Measurements from ENCODE around the gene NPRL2.

Gene NPRL2

DNA sequence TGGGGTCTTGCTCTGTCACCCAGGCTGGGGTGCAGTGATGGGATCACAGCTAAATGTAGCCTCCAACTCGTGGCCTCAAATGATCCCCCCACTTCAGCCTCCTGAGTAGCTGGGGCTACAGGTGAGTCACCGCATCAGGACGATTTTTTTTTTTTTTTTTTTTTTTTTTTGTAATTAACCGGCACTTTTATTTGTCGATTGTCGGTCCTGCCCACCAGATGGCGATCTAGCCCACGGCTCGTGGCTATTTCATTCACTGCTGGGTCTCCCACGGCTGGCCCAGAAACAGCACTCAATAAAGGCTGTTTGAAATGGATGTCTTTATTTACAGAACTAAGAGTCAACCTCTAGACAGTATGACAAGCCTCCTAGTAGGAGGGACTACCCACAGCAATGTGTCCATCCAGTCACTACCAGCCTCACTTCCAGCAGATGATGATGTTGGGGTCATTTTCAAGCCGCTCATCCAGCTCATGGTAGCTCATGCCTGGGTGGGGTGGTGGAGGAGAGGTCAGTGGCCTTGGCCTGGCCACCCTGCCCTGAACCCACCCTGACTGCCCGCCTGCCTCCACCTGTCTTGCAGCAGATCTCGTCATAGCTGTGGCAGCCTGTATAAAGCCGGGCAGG lies 3.3 kb downstream of the NPRL2 start:
- peak; percentile 29 for DNase-seq

DNA sequence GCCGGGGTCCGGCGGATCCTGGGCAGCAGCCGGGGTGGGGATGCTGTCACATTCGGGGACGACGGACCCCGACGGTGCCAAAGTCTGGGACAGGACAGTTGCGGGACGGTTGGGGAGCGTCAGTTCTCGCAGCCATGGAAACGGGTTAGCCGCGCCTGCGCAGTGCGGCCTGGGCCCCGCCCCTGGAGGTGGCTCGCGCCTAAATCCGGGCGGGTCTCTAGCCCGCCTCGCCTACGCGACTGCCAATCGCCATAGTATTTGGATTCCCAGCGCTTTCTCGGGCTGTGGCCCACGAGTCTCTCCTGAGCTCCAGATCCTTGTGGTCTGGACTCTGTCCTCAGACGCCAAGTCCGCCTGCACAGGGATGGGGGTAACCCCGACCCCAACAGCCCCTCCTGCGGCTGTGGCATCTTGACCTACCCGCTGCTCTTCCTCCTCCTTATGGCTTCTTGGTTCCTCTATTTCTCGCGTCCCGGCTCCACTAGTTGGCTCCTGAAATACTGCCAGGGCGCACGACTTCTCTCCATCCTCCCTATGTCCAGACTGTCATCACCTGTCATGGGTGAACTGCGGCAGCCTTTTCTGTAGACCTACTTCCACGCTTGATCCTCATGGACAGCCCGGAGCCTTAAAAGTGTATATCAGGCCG lies 4.9 kb downstream of the NPRL2 start, which contains the start of gene ZMYND10:
TSS of gene ZMYND10 (minus strand) at position 147 of the 649 bp plus-strand sequence. CDS start 153 bp downstream, outside the sequence.
- no peak for DNase-seq

DNA sequence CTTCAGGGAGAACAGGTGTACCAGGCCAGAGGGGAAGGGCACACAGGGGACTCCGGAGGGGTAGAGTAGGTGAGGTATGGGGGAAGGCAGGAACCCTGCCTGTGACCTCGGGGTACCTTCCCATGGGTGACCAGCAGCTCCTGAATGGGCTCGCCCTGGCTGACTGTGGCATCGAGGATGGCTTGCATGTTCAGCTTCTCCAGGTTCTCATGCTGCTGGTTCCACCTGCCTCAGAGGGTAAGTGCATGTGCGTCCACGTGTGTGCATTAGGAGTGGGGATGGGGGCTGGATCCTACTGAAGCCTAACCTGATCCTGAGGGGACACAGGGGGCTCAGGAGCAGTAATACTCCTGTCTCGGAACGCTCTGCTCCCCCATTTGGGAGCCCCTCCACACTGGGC lies 5.6 kb downstream of the NPRL2 start:
- no peak for DNase-seq

DNA sequence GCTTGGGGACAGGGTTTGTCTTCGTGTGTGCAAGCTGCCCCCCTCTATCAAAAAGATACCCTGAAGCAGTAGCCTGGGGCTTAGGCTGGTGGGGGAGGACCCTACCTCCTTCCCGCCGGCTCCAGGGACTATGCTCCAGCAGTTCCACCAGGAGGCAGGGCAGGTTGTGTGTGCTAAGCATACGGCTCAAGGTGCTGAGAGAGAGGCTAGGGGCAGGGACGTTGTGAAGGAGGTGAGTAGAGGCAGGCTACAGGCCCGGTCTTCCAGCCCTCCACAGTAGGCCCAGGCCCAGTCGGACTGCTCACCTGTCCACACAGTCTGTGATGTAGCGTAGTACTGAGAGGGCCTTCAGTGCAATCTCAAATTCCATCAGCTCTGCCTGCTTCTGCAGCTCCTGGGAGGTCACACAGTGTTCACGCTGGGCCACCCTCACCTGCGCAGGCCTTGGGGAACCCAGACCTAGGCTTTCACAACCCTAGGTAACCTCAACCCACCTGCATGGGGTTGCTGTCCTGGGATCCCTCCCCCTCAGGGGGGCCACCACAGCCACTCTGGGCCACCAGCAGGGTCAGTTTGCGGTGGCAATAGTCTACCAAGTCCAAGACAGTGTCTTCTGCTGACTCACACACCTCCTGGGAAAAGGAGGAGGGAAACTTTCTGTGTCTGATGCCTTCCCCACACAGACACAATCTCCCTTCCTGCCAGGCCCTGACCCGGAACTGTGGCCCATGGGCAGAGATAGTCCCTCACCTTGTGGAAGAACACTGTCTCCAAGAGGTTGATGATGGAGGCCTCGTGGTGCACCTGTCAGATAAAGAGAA lies 7.6 kb downstream of the NPRL2 start:
- no peak for DNase-seq

DNA sequence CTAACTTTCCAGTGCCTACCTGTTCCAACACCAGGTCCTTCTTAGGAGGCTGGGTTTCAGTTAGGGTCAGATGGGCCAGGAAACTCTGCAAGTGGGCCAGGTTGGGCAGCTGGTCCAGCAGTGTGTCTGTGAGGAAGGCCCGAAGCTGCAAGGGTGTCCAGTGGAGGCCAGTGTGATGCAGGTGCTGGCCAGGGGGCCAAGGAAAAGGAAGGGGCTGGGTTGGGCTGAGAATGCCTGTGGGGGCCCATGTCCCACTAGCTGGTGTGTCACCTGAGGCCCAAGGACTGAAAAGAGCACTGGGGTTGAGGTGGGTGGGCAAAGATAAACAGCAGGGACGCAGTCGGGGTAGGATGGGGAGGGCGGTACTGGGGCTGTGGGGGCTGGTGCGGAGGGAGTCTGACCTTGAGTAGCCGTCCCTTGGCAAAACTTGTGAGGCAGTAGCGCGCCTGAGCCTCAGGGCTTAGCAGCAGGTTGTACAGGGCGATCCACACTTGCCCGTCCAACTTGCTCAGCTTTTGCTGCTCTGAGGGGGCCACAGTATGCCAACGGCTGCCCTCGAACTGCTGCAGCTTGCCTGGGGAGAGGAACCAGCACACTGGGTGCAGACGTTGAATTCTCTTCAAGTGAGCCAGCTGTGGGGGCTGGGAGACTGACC lies 8.5 kb downstream of the NPRL2 start:
- DNase-seq = no peak

DNA sequence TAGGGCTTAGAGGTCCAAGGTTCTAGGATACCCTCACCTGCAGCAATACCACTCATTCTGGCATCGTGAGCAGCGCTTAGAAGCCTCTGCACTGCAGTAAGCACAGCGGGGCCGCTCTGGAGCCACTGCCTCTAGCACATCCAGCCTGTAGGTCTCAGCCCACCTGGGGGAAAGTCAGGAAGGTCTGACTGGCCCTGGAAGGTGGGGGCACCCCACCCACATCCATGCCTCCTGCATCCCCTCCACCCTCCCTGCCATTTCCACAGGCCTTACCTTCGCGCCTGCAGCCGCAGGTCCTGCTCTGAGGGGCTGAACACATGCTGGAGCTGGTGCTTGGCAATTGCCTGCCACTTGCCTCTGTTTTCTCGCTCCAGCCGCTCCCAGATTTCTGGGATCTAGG lies 9.0 kb downstream of the NPRL2 start:
- DNase-seq = no peak

DNA sequence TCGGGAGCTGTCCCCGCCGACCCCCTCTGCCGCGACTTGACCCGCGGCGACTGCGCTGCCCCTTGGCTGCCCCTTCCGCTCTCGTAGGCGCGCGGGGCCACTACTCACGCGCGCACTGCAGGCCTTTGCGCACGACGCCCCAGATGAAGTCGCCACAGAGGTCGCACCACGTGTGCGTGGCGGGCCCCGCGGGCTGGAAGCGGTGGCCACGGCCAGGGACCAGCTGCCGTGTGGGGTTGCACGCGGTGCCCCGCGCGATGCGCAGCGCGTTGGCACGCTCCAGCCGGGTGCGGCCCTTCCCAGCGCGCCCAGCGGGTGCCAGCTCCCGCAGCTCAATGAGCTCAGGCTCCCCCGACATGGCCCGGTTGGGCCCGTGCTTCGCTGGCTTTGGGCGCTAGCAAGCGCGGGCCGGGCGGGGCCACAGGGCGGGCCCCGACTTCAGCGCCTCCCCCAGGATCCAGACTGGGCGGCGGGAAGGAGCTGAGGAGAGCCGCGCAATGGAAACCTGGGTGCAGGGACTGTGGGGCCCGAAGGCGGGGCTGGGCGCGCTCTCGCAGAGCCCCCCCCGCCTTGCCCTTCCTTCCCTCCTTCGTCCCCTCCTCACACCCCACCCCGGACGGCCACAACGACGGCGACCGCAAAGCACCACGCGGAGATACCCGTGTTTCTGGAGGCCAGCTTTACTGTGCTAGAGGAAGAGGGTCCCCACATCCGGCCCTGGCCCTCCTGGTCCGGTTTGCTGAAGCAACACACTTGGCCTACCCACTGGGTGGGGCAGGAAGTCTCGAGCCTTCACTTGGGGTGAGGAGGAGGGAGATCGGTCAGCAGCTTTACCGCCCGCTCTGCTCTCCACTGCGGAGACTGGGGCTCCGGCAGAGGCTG lies 9.9 kb downstream of the NPRL2 start, which contains the start of gene RASSF1:
TSS of gene RASSF1 (minus strand) at position 389 of the 882 bp plus-strand sequence. CDS start at position 358, 31 bp downstream.
- DNase-seq = peak; percentile 85

DNA sequence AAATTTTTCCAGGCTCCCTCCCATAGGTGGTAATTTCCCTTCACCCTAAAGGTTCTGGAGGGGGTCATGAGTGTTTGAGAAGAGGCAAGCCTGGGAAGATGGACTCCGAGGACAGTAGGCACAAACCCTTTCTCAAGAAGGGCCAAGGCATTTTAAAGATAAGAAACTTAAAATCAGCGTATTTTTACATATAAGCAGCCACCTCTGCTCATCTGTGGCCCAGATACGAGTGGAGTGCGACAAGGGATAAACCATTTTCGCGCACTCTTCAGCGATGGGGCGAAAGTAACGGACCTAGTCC lies 10.5 kb downstream of the NPRL2 start:
- DNase-seq = no peak

DNA sequence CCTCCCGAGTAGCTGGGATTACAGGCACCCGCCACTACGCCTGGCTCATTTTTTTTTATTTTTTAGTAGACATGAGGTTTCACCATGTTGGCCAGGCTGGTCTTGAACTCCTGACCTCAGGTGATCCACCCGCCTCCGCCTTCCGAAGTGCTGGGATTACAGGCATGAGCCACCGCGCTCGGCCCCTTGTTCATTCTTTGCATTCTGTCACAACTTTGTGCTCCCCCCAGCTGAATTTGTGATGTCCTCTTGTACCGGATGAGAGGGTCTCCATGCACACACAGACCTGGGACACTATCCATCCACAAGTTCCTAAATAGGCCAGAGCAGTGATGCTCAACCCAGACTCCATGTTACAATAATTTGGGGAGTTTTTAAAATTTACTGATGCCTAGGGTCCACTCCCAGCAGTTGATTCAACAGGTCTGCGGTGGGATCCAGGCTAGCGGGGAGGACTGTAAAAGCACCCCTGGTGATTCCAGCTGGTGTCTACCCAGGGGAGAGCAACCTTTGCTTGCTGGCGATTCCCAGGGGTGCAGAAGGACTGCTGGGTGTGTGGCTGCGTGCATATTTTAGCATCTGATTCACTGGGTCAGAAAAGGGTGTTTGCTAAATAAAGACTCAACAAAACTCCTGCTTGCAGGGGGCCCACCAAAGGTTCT lies 11.0 kb downstream of the NPRL2 start:
- no peak for DNase-seq

DNA sequence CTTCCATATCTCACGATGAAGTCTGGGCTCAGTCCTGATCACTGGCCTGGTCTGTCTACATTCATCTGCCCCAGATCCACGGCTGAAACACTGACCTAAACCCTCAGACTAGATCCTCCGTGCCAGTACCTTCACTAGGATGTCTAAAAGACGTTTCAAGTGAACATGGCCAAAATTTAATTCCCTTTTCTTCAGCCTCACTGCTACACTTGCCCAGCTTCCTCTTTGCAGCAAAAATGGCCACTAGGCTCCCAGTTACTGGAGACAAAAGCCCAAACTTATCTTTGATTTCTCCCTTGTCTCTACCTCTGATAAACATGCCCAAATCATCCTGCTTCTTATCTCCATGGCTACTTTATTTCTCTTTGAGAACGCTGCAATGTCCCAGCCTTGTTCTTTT lies 11.6 kb downstream of the NPRL2 start:
- no peak for DNase-seq

DNA sequence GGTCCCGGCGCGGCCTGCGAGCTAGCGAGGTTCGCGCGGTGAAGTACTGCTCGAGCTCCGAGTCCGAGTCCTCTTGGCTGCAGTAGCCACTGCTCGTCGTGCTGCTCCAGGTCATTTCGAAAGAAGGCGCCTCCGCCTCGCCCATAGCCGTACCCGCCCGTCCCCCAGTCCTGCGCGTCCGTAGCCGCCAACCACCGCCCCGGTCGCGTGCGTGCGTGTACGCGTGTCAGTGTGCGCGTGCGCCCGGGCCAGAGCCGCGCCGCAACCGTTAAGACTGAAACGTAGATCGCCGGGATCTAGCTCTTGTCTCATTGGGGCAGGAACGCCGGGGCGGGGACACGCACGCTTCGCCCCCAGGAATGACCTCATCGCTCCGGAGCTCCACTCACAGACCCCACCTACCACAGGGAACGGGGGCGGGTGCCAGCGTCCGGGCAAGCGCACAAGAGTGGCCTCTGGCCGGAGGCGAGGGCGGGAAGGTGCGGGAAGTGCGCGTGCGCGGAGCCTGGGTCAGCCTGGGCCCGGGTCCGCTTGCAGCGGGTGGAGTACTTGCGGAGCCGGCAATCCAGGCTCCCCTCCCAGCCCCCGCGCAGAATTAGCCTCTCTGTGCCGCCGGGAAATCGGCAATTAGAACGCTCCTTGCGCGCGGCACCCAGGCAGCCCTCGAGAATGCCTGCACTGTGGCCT lies 13.3 kb downstream of the NPRL2 start:
- peak; percentile 93 for DNase-seq

DNA sequence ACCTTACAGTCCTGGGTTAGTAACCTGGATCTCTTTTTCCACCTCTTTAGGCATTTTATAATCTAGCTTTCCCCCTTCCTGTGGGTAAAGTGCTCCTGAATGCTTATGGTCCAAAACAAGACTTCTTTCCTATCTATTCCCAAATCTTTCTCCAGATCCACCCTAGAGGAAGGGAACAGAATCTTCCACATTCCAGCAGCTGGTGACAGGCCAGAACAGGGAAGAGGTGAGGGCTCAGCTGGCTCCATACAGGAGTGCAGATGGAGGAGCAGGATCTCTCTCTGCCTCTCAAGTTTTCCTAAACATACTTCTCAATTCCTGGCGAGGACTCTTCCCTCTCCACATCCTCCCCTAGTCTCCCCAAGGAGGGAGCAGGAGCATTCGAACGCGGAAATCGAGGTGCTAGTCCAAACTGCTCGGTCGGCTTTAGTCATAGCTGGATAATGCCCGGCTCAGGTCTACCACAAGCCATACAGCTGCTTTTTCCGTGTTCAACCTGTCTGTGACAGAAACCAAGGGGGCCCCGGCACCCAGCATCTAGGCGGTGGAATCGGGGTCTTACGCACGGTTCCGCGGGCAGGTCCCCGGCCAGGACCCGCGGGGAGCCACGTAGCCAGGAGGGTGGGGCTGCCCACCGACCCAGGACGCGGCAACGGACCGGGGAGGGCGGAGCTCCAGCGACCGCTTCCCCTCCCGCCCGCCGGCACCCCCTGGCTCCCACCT lies 14.0 kb downstream of the NPRL2 start:
- DNase-seq = no peak

DNA sequence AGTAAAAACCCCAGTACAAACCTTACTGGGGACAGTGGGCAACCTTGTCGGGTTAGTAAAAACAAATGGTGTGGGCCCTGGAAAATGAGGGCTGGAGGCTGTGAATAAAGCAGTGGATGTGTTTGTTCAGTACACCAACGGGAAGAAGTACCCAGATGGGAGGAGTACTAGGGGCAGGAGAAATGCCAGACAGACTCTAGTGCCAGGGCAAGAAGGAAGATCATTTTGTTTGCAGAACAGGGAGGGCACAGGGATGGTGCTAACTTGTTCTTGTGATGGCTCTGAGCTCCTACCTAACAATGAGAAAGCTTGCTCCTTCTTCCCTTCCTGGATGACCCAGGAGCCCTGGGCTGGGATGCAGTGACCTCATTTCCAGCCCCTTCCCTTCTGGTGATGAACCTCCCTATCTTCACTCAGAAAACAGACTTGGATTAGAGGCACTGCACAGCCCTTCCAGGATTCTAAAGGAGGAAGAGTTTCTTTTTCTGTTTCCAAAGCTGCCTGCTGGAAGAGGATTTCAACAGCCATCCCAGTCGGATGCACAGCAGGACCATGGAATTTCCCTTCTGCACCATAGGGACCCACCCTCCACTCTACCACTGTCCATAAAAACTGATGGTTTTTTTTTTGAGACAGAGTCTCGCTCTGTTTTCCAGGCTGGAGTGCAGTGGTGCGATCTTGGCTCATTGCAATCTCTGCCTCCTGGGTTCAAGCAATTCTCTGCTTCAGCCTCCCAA lies 16.1 kb downstream of the NPRL2 start:
- no peak for DNase-seq

DNA sequence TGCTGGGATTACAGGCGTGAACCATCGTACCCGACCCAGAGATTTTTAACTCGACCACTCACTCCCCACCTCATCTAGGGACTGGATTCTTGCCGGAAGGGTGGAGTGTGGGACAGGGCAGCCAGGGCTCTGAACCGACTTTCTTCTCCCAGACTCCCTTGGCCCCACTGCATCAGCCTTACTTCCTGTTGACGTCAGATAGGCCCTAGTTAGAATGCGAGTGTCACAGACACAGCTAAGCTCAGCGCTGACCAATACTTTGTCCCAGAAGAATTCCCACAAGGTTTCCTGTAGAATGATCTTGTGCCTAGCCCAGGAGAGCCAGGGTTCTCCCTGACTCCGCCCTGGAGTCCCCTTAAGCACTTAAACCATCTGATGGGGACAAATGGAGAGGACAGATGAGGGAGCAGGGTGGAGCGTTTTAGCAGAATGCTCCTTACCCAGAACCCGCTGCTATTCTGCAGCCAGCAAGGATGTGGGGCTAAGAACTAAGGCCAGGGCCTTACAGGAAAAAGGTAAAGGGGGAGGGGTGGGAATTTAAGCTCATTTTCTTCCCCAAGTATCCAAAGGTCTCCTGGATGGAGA lies 16.7 kb downstream of the NPRL2 start:
- no peak for DNase-seq

DNA sequence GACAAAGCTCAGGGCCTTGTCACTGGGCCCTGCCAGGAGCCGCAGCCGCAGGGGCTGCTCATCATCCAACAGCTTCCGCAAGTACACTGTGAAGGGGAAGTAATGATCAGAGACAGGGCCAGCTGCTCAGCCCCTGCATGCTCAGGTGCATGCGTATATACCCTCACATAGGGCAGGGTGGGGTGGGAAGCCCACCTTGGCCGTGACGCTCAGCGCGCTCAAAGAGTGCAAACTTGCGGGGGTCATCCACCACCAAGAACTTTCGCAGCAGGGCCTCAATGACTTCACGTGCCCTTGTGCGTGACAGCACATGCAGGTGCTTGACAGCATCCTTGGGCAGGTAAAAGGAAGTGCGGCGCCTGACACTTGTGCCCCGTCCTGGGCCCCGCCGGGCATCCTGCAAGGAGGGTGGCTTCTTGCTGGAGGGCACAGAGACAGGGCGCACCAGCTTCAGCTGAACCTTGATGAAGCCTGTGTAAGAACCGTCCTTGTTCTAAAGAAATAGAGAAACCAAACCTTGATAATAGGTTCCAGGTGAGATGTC lies 19.1 kb downstream of the NPRL2 start:
- DNase-seq = no peak

DNA sequence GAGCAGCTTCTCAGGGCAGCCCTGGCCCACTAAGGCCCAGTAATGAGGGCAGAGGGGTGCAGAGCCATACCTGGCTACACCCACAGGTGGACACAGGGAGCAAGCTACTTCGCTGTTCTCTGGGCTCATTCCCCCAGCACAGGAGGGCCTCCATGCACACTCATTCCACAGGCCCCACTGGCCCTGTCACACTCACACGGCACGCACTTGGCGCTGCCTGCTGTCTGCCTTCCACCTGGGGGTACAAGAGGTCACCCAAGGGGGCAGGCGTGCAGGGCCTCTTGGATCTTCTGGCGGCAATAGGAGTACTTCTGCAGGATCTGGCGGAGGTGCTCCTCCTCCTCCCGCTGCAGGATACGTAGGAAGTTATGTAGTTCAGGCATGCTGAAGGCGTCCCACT lies 20.2 kb downstream of the NPRL2 start:
- DNase-seq = no peak

DNA sequence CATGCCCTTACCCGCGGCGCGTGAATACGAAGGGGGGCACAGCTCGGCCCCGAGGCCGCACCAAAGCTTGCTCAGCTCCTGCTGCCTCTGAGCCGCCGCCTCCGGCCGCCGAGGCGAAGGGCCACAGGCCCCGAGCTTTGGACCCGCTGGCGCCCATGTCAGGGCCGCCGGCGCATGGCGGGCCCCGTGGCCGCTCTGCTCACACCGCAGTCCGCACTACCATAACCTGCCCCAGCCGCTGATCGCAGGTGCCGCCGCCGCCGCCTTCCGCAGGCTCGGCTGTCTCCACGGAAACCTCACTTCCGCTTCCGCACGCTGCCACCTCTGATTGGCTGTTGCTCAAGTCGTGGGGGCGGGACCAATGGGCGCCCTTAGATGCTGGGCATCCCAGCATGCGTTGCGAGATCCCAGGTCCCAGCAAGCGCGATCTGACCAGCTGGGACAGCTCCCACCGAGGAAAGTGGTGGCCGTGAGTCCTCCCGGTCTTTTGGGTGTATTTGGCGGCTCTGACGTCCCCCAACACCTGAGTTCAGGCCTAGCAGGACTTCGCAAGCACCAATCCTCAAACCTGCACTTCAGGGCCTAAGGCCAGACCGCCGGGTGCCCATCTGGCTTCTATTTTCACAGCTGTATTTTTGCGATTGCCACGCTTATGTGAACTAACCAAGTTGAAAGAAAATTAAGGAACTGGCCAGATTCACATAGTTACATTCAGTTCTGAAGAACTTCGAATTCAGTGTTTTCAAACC lies 22.5 kb downstream of the NPRL2 start, which contains the start of gene TUSC2:
TSS of gene TUSC2 (minus strand) at position 281 of the 749 bp plus-strand sequence. CDS start at position 157, 124 bp downstream.
- DNase-seq = peak; percentile 96

DNA sequence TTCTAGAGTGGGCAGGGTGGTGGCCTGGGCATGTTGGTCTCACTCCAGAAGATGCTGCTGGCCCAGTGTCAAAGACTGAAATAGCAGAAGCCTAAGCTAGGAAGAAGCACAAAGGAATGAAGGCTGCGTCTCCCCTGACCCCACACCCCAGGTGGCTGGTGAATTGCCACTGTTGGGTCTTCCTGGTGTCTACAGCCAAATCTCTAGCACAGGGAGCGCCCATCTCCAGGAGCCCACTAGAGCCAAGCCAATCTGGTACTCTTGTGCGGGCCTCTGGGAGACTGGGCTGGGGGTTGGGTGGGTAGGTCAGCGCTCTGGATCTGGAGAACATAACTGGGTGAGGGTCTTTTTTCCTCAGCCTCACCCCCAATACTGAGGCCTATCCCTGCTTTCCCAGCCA lies 23.4 kb downstream of the NPRL2 start:
- DNase-seq = no peak
